Panc1 (cell line): ENCODE results near the gene TAS2R20.

Source experiments
- CTCF ChIP-seq: fragments of 450-650 bp; IDR thresholded peaks from 2 replicates; pipeline ENCODE4 v1.5.1; 2017; ENCODE audit warnings: mild to moderate bottlenecking
- POLR2AphosphoS5 ChIP-seq: IDR thresholded peaks from 2 replicates; pipeline ENCODE4 v1.6.1; 2012; ENCODE audit warnings: mild to moderate bottlenecking, low read depth, low read length, moderate library complexity
- TF ChIP-seq, protein P1 (sequence below), 2 experiments: IDR thresholded peaks; 2 replicates each; pipeline ENCODE4 v1.6.1; 2011 to 2012; ENCODE audit warnings: low read depth in 2 of 2, control low read depth in 1 of 2, low read length in 1 of 2, mild to moderate bottlenecking in 1 of 2, moderate library complexity in 1 of 2; ENCODE audit not compliant: insufficient read depth in 1 of 2

- no peak for TF ChIP-seq CTCF
- no peak for TF ChIP-seq POLR2AphosphoS5
- TF ChIP-seq, protein P1, sequence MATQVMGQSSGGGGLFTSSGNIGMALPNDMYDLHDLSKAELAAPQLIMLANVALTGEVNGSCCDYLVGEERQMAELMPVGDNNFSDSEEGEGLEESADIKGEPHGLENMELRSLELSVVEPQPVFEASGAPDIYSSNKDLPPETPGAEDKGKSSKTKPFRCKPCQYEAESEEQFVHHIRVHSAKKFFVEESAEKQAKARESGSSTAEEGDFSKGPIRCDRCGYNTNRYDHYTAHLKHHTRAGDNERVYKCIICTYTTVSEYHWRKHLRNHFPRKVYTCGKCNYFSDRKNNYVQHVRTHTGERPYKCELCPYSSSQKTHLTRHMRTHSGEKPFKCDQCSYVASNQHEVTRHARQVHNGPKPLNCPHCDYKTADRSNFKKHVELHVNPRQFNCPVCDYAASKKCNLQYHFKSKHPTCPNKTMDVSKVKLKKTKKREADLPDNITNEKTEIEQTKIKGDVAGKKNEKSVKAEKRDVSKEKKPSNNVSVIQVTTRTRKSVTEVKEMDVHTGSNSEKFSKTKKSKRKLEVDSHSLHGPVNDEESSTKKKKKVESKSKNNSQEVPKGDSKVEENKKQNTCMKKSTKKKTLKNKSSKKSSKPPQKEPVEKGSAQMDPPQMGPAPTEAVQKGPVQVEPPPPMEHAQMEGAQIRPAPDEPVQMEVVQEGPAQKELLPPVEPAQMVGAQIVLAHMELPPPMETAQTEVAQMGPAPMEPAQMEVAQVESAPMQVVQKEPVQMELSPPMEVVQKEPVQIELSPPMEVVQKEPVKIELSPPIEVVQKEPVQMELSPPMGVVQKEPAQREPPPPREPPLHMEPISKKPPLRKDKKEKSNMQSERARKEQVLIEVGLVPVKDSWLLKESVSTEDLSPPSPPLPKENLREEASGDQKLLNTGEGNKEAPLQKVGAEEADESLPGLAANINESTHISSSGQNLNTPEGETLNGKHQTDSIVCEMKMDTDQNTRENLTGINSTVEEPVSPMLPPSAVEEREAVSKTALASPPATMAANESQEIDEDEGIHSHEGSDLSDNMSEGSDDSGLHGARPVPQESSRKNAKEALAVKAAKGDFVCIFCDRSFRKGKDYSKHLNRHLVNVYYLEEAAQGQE (IDR thresholded peaks at IDR 0.05; ENCODE audit: insufficient read depth in 1 of 2, low read depth in 2 of 2, low read length in 1 of 2) = no peak
Observed at GRCh38 chr12:10989107-10989506, 9.0 kb downstream of the TAS2R20 start.
